SU-DHL-6 (cell line): ENCODE measurements around the gene PTH2.

Experiments
- H2AFZ ChIP-seq: fragments of 200-600 bp; sonication (generic); 2 replicates; pipeline ENCODE4 v1.6.1; 2014; ENCODE audit warnings: low read depth, mild to moderate bottlenecking, moderate library complexity, mixed read lengths, antibody characterized with exemption, low read length; ENCODE audit not compliant: severe bottlenecking
- H3F3A ChIP-seq: fragments of 200-600 bp; shearing (Covaris generic); 2 replicates; pipeline ENCODE4 v1.6.0; 2016; ENCODE audit warnings: antibody characterized with exemption, mild to moderate bottlenecking; ENCODE audit not compliant: insufficient read depth
- H3K27ac ChIP-seq: fragments of 200-600 bp; sonication (generic); 2 replicates; pipeline ENCODE4 v1.5.1; 2016; ENCODE audit warnings: low read depth, mild to moderate bottlenecking, low read length, moderate library complexity, mixed read lengths
- H3K27me3 ChIP-seq: fragments of 200-600 bp; sonication (generic), shearing (Covaris generic); 2 replicates; pipeline ENCODE4 v1.6.0; 2014; ENCODE audit warnings: mild to moderate bottlenecking, low read length
- H3K36me3 ChIP-seq: fragments of 200-600 bp; sonication (generic); 2 replicates; pipeline ENCODE4 v1.6.1; 2014; ENCODE audit warnings: mild to moderate bottlenecking, low read length, mixed read lengths
- H3K4me2 ChIP-seq: fragments of 300-600, 200-600 bp; shearing (Covaris generic), sonication (generic); 2 replicates; pipeline ENCODE4 v1.6.0; 2014; ENCODE audit warnings: low read length, low read depth, mild to moderate bottlenecking; ENCODE audit not compliant: poor library complexity, severe bottlenecking
- H3K4me3 ChIP-seq: fragments of 200-600 bp; sonication (generic); 2 replicates; pipeline ENCODE4 v1.5.1; 2014; ENCODE audit warnings: antibody characterized with exemption, low read length, mild to moderate bottlenecking, mixed read lengths; ENCODE audit not compliant: insufficient read depth, poor library complexity, severe bottlenecking
- H3K79me2 ChIP-seq: fragments of 200-600 bp; sonication (generic); 2 replicates; pipeline ENCODE4 v1.6.1; 2014; ENCODE audit warnings: mild to moderate bottlenecking, low read length, moderate library complexity; ENCODE audit not compliant: insufficient read depth
- H3K9ac ChIP-seq: fragments of 200-600 bp; sonication (generic); 2 replicates; pipeline ENCODE4 v1.7.0; 2014; ENCODE audit warnings: mild to moderate bottlenecking, low read length
- H3K9me2 ChIP-seq: fragments of 200-600 bp; sonication (generic); replicated peaks from 2 replicates; pipeline ENCODE4 v1.6.1; 2014; ENCODE audit warnings: low read length; ENCODE audit not compliant: insufficient read depth
- H3K9me3 ChIP-seq: fragments of 200-600 bp; sonication (generic); 2 replicates; pipeline ENCODE4 v1.6.1; 2014; ENCODE audit warnings: low read length, mixed read lengths; ENCODE audit not compliant: insufficient read depth
- H4K20me1 ChIP-seq: fragments of 200-600 bp; sonication (generic); 2 replicates; pipeline ENCODE4 v1.6.1; 2014; ENCODE audit warnings: low read depth, mild to moderate bottlenecking, antibody characterized with exemption, low read length, moderate library complexity, mixed read lengths
- CTCF ChIP-seq: fragments of 200-600 bp; sonication (generic); IDR thresholded peaks from one replicate; pipeline ENCODE4 v1.5.1; 2017; ENCODE audit warnings: antibody characterized with exemption, mild to moderate bottlenecking, low read length, moderate library complexity; ENCODE audit not compliant: insufficient read depth, poor library complexity, severe bottlenecking
- EZH2phosphoT487 ChIP-seq: fragments of 200-600 bp; sonication (generic), shearing (Covaris generic); conservative IDR thresholded peaks from 2 replicates; pipeline ENCODE4 v1.6.1; 2018; ENCODE audit warnings: mild to moderate bottlenecking, antibody characterized with exemption, low read length, moderate library complexity, mixed read lengths

The PTH2 gene

GRCh38 chr19:49441960-49442350 is 18.7 kb upstream of the PTH2 start:
- no peak overlapping the region for H3K9ac ChIP-seq
- H2AFZ ChIP-seq, result no peak overlapping the region

GRCh38 chr19:49441210-49441959 is 18.1 kb upstream of the PTH2 start, which contains the start of gene SLC17A7:
Gene SLC17A7 (minus strand): TSS chr19:49441527. CDS start chr19:49441379, 148 bp downstream.
- Histone ChIP-seq H3K27ac (no peak within 1 kb of the TSS), H3K9me2 (no peaks in the 10 kb centered on the region), H3K36me3 (no peaks in the 10 kb centered on the region), H4K20me1 (no peaks in the 10 kb centered on the region), H3F3A (0 out of 2 replicates have a peak, but pooled peaks cover 5% of the 10 kb centered on the region), H3K27me3 (no peaks in the 10 kb centered on the region), H3K9me3 (no peaks in the 10 kb centered on the region), H3K9ac (no peak within 1 kb of the TSS), H2AFZ (no peak within 1 kb of the TSS), H3K79me2 (no peaks in the 10 kb centered on the region), H3K4me3 (no peak within 1 kb of the TSS), H3K4me2 (no peak within 1 kb of the TSS)
- TF ChIP-seq EZH2phosphoT487 (no peak), CTCF (no peak)

More at GRCh38 chr19:49441960-49442350, 18.7 kb upstream of the PTH2 start:
- no peaks in the 10 kb centered on the region for H4K20me1 ChIP-seq
- 0 out of 2 replicates have a peak, but pooled peaks cover 5% of the 10 kb centered on the region for H3F3A ChIP-seq
- TF ChIP-seq EZH2phosphoT487, result no peak
- no peak for TF ChIP-seq CTCF
- H3K79me2 ChIP-seq, result no peaks in the 10 kb centered on the region
- no peak overlapping the region for H3K27ac ChIP-seq
- no peak overlapping the region for H3K4me3 ChIP-seq
- H3K9me3 ChIP-seq, result no peaks in the 10 kb centered on the region
- H3K27me3 ChIP-seq, result no peaks in the 10 kb centered on the region
- no peaks in the 10 kb centered on the region for H3K9me2 ChIP-seq
- H3K4me2 ChIP-seq, result no peak overlapping the region
- no peaks in the 10 kb centered on the region for H3K36me3 ChIP-seq

- Histone ChIP-seq H3K79me2 (no peaks in the 10 kb centered on the region), H3K27ac (no peak overlapping the region), H3K4me2 (no peak overlapping the region), H3K4me3 (no peak overlapping the region), H3K9me3 (no peaks in the 10 kb centered on the region), H4K20me1 (no peaks in the 10 kb centered on the region), H2AFZ (no peak overlapping the region), H3F3A (0 out of 2 replicates have a peak, but pooled peaks cover 5% of the 10 kb centered on the region), H3K9me2 (no peaks in the 10 kb centered on the region), H3K9ac (no peak overlapping the region), H3K27me3 (no peaks in the 10 kb centered on the region), H3K36me3 (no peaks in the 10 kb centered on the region)
- TF ChIP-seq EZH2phosphoT487, result no peak
- no peak for TF ChIP-seq CTCF
Measured at GRCh38 chr19:49440439-49441209, 17.4 kb upstream of the PTH2 start.
